ENCODE measurements around the gene SERINC5. TPM values are rescaled to one million over a fixed set of nuclear protein-coding genes. Genes with fewer than 3 reads are reported as not detected.

SERINC5 gene
- total and polyA plus RNA-seq, 2 of the 4 experiments (the other 2 are of a cell fraction), result 5.0 to 8.1 TPM

GRCh38 chr5:80225189-80225933 is 30.5 kb downstream of the SERINC5 start:
- Histone ChIP-seq H2AK5ac (ENCODE audit: low read depth, low read length) (no peak overlapping the region), H3K4me3 (ENCODE audit: insufficient read depth, low read depth, low read length) (no peak overlapping the region), H3K9me3 (ENCODE audit: control insufficient read depth, insufficient read depth, low read length) (no peaks in the 10 kb centered on the region), H3K4me2 (ENCODE audit: low read depth, low read length) (no peak overlapping the region), H3K27me3 (ENCODE audit: control insufficient read depth, insufficient read depth, low read length) (no peaks in the 10 kb centered on the region), H2AK9ac (replicated peaks; ENCODE audit: low read depth, low read length, poor library complexity) (no peak overlapping the region), H4K20me1 (ENCODE audit: insufficient read depth, low read length) (no peaks in the 10 kb centered on the region), H3K56ac (ENCODE audit: extremely low read depth, insufficient read depth, low read length) (no peak overlapping the region), H3K79me1 (ENCODE audit: low read depth in 1 of 2, low read length in 2 of 2) (peaks cover 0 to 12% of the 10 kb centered on the region in 2 experiments; a peak in 2 of 4 replicates), H3K4ac (ENCODE audit: low read depth, low read length) (no peak overlapping the region), H4K5ac (ENCODE audit: low read depth, low read length) (no peak overlapping the region), H3K23ac (ENCODE audit: low read depth, low read length) (no peak overlapping the region), H2BK20ac (ENCODE audit: low read depth, low read length) (no peak overlapping the region), H4K91ac (ENCODE audit: insufficient read depth, low read depth, low read length) (no peak overlapping the region), H3K9ac (ENCODE audit: low read depth, low read length) (no peak overlapping the region), H2BK15ac (ENCODE audit: low read depth, low read length) (no peak overlapping the region), H3K14ac (replicated peaks; ENCODE audit: low read depth, low read length) (no peak overlapping the region), H2AFZ (replicated peaks; ENCODE audit: low read length, poor library complexity) (no peak overlapping the region), H3K9me1 (ENCODE audit: insufficient read depth, low read length) (peaks cover 9% of the 10 kb centered on the region; the same call in 1 of the 2 replicates), H3K27ac (ENCODE audit: insufficient read depth, low read length) (no peak overlapping the region), H3K36me3 (ENCODE audit: control insufficient read depth, insufficient read depth, low read length) (no peaks in the 10 kb centered on the region), H2BK120ac (ENCODE audit: low read depth, low read length) (no peak overlapping the region), H4K8ac (ENCODE audit: low read depth in 2 of 2, low read length in 2 of 2) (no peak overlapping the region), H3K18ac (ENCODE audit: low read depth, low read length) (no peak overlapping the region), H3K4me1 (ENCODE audit: control insufficient read depth, insufficient read depth, low read length) (no peaks in the 10 kb centered on the region), H2BK5ac (ENCODE audit: low read depth, low read length, poor library complexity, severe bottlenecking) (no peak overlapping the region)
- DNase-seq (no peak), ATAC-seq (ENCODE audit: low read depth) (no peak)
- CTCF ChIA-PET, result no interaction called here
- BruUV-seq (replicated peaks), result no TSS peak
- no peak for TF ChIP-seq CEBPB (IDR thresholded peaks at IDR 0.05; ENCODE audit: low read depth, low read length)
- WGBS, 2 experiments (ENCODE audit: extremely low coverage in 2 of 2, insufficient read length in 1 of 2), result 100% methylated on average over 1 of the region's 6 CpGs; no CpG with 5 or more reads in 1 of the 2 experiments
- POLR2A ChIA-PET (ENCODE audit: unreplicated experiment), result no interaction called here
- intact Hi-C loops (cut with micrococcal nuclease) (no loop called here), dilution Hi-C loops (cut with HindIII; ENCODE audit: low sequenced_read_pairs, unreplicated experiment) (no loop called here), in situ Hi-C loops (cut with MboI; ENCODE audit: low sequenced_read_pairs) (no loop called here)
